Liver (tissue), 9 donors: Measurements from ENCODE around the gene ST6GALNAC3. TPM values are rescaled to one million over a fixed set of nuclear protein-coding genes. Genes with fewer than 3 reads are reported as not detected.

Source experiments
- DNase-seq: peaks from one replicate; pipeline ENCODE4 v3.0.0-alpha.2; 2017; ENCODE audit warnings: low spot score
- H3K27ac ChIP-seq, 2 donors: one replicate each; pipeline ENCODE4 v1.7.0; 2013; ENCODE audit warnings: inconsistent platforms in 2 of 2, low read length in 2 of 2, control low read depth in 1 of 2, low read depth in 1 of 2, mild to moderate bottlenecking in 1 of 2
- H3K27me3 ChIP-seq, 4 donors: one replicate each; pipeline versions ENCODE4 v1.6.1 to v1.7.0; 2013; ENCODE audit warnings: low read length in 3 of 4, inconsistent platforms in 1 of 4, mild to moderate bottlenecking in 1 of 4, moderate library complexity in 1 of 4; ENCODE audit not compliant: control insufficient read depth in 4 of 4, insufficient read depth in 4 of 4
- H3K36me3 ChIP-seq, 4 donors: one replicate each; pipeline versions ENCODE4 v1.6.1 to v1.7.0; 2013; ENCODE audit warnings: low read length in 3 of 4, mild to moderate bottlenecking in 3 of 4, low read depth in 1 of 4, moderate library complexity in 1 of 4; ENCODE audit not compliant: control insufficient read depth in 4 of 4, insufficient read depth in 3 of 4
- H3K4me1 ChIP-seq, 4 donors: one replicate each; pipeline versions ENCODE4 v1.6.1 to v1.7.0; 2013; ENCODE audit warnings: low read length in 3 of 4, mild to moderate bottlenecking in 3 of 4, moderate library complexity in 1 of 4; ENCODE audit not compliant: control insufficient read depth in 4 of 4, insufficient read depth in 4 of 4
- H3K4me3 ChIP-seq, 3 donors: one replicate each; pipeline versions ENCODE4 v1.6.1 to v1.7.0; 2013; ENCODE audit warnings: low read length in 3 of 3, control low read depth in 1 of 3, low read depth in 1 of 3, mild to moderate bottlenecking in 1 of 3
- H3K9ac ChIP-seq, 2 donors: one replicate each; pipeline ENCODE4 v1.7.0; 2013; ENCODE audit warnings: low read length in 2 of 2, mild to moderate bottlenecking in 2 of 2, moderate library complexity in 2 of 2, control low read depth in 1 of 2, low read depth in 1 of 2
- H3K9me3 ChIP-seq, 4 donors: one replicate each; pipeline versions ENCODE4 v1.6.1 to v1.7.0; 2013; ENCODE audit warnings: low read length in 3 of 4; ENCODE audit not compliant: control insufficient read depth in 4 of 4
- EGR1 ChIP-seq, 2 donors: IDR thresholded peaks; 2 replicates each; pipeline ENCODE4 v1.6.1; 2016 to 2018; ENCODE audit warnings: antibody characterized with exemption in 2 of 2, low read depth in 2 of 2
- FOXA1 ChIP-seq: IDR thresholded peaks from 2 replicates; pipeline ENCODE4 v1.6.1; 2016; ENCODE audit warnings: antibody characterized with exemption
- GABPA ChIP-seq, 2 donors: IDR thresholded peaks in 1 of 2; conservative IDR thresholded peaks in 1 of 2; 2 replicates each; pipeline ENCODE4 v1.6.1; 2016; ENCODE audit warnings: antibody characterized with exemption in 2 of 2, mild to moderate bottlenecking in 1 of 2, moderate library complexity in 1 of 2
- HNF4A ChIP-seq, 2 donors: conservative IDR thresholded peaks; 2 replicates each; pipeline ENCODE4 v1.6.1; 2016; ENCODE audit warnings: antibody characterized with exemption in 2 of 2, mild to moderate bottlenecking in 2 of 2
- HNF4G ChIP-seq: IDR thresholded peaks from 2 replicates; pipeline ENCODE4 v1.6.1; 2016; ENCODE audit warnings: antibody characterized with exemption
- JUND ChIP-seq, 2 donors: IDR thresholded peaks; 2 replicates each; pipeline ENCODE4 v1.6.1; 2016; ENCODE audit warnings: antibody characterized with exemption in 2 of 2
- TAF1 ChIP-seq: conservative IDR thresholded peaks from 2 replicates; pipeline ENCODE4 v1.6.1; 2016; ENCODE audit warnings: antibody characterized with exemption, mild to moderate bottlenecking
- WGBS: extraction: QIAGEN DNeasy Blood & Tissue Kit; methylation state at CpG from one replicate; pipeline ENCODE4 v1.1.7; 2013; 5-methylcytosine and 5-hydroxymethylcytosine counted together
- polyA plus RNA-seq, 2 donors: library from polyadenylated mRNA; stranded (reverse) in 1 of 2; unstranded in 1 of 2; fragments of 200-250 nt in 1 of 2; fragments of >200 nt in 1 of 2; fragmentation: Nextera tagmentation in 1 of 2; extraction: Ambion mirVana in 1 of 2; gene quantifications; one replicate each; pipeline versions ENCODE4 v1.2.1 to v1.2.3, GENCODE V29; 2013 to 2015
- total RNA-seq, 2 donors: library from RNA; depleted of rRNA; stranded (reverse); fragments of >200 nt; gene quantifications; one replicate each; pipeline ENCODE4 v1.2.3, GENCODE V29; 2014
- TF ChIP-seq, protein P1 (sequence below): IDR thresholded peaks from 2 replicates; pipeline ENCODE4 v1.6.1; 2016; ENCODE audit warnings: antibody characterized with exemption
- TF ChIP-seq, protein P2 (sequence below): fragments of 150-350 bp; IDR thresholded peaks from 2 replicates; pipeline ENCODE4 v1.5.1; 2017; ENCODE audit warnings: improper control_type of control experiment, low read depth, low read length; ENCODE audit not compliant: missing input control
- TF ChIP-seq, protein P3 (sequence below): IDR thresholded peaks from 2 replicates; pipeline ENCODE4 v1.6.1; 2016; ENCODE audit warnings: antibody characterized with exemption
- donor health status: healthy.
- donor health status: healthy.
- donor health status: healthy.
- donor health status: healthy.
- donor health status: healthy.

The ST6GALNAC3 gene
- total and polyA plus RNA-seq, 4 donors, result 1.2 to 5.0 (median 3.2) TPM

DNA sequence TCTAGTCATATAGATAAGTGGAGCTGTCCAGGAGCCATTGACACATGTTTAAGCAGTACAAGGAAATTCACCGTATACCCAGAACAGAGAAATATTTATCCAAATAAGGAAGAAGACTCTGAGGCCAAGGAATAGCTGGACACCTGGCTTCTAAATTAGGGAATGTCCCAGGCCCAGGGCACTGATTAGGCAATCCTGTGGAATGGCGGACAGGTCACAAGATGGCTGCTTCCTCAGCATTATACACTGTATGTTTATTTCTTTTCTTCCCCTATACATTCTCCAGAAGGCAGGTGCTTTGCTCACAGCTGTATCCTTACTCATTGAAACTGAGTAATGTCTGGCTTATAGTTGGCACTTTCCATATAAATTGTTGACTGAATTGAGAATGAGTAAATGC lies 59.4 kb downstream of the ST6GALNAC3 start:
- Histone ChIP-seq H3K4me1 (no peaks in the 10 kb centered on the region), H3K27me3 (no peaks in the 10 kb centered on the region), H3K36me3 (no peaks in the 10 kb centered on the region), H3K9ac (no peak overlapping the region), H3K27ac (no peak overlapping the region), H3K4me3 (no peak overlapping the region), H3K9me3 (peaks cover 0 to 2% (median 0%) of the 10 kb centered on the region in 4 donors)
- DNase-seq, result no peak
- 92% methylated on average over 2 of the region's 2 CpGs for WGBS
- no peak for TF ChIP-seq TAF1
- TF ChIP-seq, protein P1, sequence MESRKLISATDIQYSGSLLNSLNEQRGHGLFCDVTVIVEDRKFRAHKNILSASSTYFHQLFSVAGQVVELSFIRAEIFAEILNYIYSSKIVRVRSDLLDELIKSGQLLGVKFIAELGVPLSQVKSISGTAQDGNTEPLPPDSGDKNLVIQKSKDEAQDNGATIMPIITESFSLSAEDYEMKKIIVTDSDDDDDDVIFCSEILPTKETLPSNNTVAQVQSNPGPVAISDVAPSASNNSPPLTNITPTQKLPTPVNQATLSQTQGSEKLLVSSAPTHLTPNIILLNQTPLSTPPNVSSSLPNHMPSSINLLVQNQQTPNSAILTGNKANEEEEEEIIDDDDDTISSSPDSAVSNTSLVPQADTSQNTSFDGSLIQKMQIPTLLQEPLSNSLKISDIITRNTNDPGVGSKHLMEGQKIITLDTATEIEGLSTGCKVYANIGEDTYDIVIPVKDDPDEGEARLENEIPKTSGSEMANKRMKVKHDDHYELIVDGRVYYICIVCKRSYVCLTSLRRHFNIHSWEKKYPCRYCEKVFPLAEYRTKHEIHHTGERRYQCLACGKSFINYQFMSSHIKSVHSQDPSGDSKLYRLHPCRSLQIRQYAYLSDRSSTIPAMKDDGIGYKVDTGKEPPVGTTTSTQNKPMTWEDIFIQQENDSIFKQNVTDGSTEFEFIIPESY, result no peak

DNA sequence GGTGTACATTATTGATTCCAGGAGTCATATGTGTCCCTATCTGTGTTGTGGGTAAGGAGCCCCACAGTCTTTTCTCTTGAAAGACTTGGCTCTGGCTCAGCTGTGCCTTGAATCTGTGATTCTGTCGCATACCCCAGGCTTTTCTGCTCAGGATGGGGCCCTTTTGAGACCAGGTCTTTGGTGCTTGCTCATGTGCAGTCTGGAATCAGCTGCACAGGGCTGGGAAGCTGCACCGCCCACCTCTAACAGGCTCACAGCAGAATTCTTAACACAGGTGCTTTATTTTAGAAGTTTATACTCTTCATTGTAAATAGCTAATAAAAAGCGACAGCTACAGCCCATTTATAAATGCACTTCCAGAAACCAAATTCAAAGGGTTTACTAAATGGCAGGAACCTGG lies 61.3 kb downstream of the ST6GALNAC3 start:
- no peak overlapping the region for H3K27ac ChIP-seq
- TF ChIP-seq, protein P2, sequence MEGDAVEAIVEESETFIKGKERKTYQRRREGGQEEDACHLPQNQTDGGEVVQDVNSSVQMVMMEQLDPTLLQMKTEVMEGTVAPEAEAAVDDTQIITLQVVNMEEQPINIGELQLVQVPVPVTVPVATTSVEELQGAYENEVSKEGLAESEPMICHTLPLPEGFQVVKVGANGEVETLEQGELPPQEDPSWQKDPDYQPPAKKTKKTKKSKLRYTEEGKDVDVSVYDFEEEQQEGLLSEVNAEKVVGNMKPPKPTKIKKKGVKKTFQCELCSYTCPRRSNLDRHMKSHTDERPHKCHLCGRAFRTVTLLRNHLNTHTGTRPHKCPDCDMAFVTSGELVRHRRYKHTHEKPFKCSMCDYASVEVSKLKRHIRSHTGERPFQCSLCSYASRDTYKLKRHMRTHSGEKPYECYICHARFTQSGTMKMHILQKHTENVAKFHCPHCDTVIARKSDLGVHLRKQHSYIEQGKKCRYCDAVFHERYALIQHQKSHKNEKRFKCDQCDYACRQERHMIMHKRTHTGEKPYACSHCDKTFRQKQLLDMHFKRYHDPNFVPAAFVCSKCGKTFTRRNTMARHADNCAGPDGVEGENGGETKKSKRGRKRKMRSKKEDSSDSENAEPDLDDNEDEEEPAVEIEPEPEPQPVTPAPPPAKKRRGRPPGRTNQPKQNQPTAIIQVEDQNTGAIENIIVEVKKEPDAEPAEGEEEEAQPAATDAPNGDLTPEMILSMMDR, result no peak
- TF ChIP-seq TAF1 (no peak), HNF4A (conservative IDR thresholded peaks at IDR 0.05) (no peak), FOXA1 (no peak), EGR1 (IDR thresholded peaks at IDR 0.05; ENCODE audit: low read depth in 2 of 2) (no peak)
- TF ChIP-seq, protein P3, sequence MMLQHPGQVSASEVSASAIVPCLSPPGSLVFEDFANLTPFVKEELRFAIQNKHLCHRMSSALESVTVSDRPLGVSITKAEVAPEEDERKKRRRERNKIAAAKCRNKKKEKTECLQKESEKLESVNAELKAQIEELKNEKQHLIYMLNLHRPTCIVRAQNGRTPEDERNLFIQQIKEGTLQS, result no peak
- H3K9me3 ChIP-seq, result no peaks in the 10 kb centered on the region
- H3K4me1 ChIP-seq, result no peaks in the 10 kb centered on the region
- no peaks in the 10 kb centered on the region for H3K27me3 ChIP-seq
- no peak overlapping the region for H3K9ac ChIP-seq
- no peak for DNase-seq
- H3K36me3 ChIP-seq, result no peaks in the 10 kb centered on the region
- no peak overlapping the region for H3K4me3 ChIP-seq
- 81% methylated on average over 3 of the region's 3 CpGs for WGBS

DNA sequence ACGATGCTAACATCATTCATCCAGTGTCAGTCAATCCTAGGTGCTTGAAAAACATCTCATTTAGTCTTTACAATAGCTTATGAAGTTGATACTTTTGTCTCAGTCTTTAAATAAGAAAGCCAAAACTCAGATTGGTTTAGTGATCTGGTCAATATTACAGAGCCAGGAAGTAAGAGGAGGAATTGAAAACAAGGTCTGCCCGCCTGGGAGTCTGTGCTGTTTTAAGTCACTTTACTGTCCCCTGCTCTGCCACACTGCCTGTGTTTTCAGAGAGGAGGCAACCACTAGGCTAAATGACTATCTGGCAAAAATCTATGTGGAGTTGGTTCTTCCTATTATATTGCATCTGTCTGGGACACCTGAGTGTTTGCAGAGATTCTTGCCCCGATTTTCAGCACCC lies 62.3 kb downstream of the ST6GALNAC3 start:
- no peak overlapping the region for H3K9ac ChIP-seq
- no peak for DNase-seq
- no peaks in the 10 kb centered on the region for H3K4me1 ChIP-seq
- no peak for TF ChIP-seq HNF4G
- no peak for TF ChIP-seq HNF4A (conservative IDR thresholded peaks at IDR 0.05)
- no peak for TF ChIP-seq TAF1
- no peak for TF ChIP-seq GABPA (IDR thresholded peaks at IDR 0.05 in 1 of 2, conservative IDR thresholded peaks at IDR 0.05 in 1 of 2)
- no peak for TF ChIP-seq JUND (IDR thresholded peaks at IDR 0.05)
- H3K27me3 ChIP-seq, result no peaks in the 10 kb centered on the region
- H3K4me3 ChIP-seq, result no peak overlapping the region
- H3K9me3 ChIP-seq, result no peaks in the 10 kb centered on the region
- H3K27ac ChIP-seq, result no peak overlapping the region
- no peaks in the 10 kb centered on the region for H3K36me3 ChIP-seq
- WGBS, result 79% methylated on average over 3 of the region's 3 CpGs
